DND-41 (cell line): ENCODE data around the gene TLCD4.

Experiments used
- CTCF ChIP-seq: IDR thresholded peaks from 2 replicates; pipeline ENCODE4 v1.5.1; 2012; ENCODE audit warnings: borderline replicate concordance, low read length, moderate library complexity, mild to moderate bottlenecking; ENCODE audit not compliant: poor library complexity, severe bottlenecking; ENCODE audit errors: extremely low read depth
- EZH2 ChIP-seq: IDR thresholded peaks from 3 replicates; pipeline ENCODE4 v1.6.1; 2012; ENCODE audit warnings: borderline replicate concordance, low read depth, mild to moderate bottlenecking, moderate library complexity, low read length, inconsistent platforms; ENCODE audit not compliant: severe bottlenecking

GRCh38 chr1:95126366-95126765 lies 9.2 kb downstream of the TLCD4 start:
- TF ChIP-seq CTCF = no peak
- TF ChIP-seq EZH2 = no peak
